Stimulated activated naive CD8-positive, alpha-beta T cell treated with anti-CD3 and anti-CD28 coated beads, Interleukin-15, Interleukin-2, amounts not matched to agents 100 U/mL and 50 U/mL, for 24 hours (primary cell): ENCODE results near the gene TMEM138.

Experiments used
- ATAC-seq: fragments of 150-1000 bp; cut with Tn5 transposase; one replicate; pipeline ENCODE4 v1.10.0; 2021
- DNase-seq: peaks from one replicate; pipeline ENCODE4 v3.0.0; 2021

Gene TMEM138

DNA sequence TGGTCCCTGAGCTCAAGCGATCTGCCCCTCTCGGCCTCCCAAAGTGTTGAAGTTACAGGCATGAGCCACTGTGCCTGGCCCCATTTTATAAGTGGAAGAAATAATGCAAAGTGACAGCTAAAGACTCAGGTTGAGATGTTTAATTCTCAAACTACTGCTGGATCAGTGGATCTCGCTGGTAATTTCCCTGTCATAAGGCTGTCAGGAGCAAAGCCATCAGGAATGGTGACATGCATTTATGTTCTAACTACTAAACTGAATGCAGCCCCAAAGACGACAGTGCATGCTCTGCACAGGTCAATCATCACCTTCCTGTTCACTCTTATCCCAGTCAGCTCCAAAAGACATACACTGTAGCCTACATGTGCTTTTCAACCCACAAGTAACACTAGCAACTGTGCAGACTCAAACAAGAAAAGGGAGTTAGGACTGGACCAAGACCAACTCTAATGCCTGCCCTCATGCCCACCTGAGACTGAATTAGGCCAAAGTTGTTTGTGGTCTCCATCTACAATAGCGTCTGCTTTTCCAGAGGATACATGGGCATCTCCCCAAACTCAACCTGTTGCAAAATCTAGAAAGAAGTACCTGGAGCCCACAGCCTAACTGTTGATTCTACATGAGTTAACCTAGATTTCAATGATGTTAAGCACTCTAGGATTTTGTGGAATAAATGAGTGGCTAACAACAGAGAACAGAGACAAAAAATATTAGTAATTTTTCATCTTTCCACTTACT, 45.0 kb downstream of the TMEM138 start:
- no peak for ATAC-seq
- no peak for DNase-seq

DNA sequence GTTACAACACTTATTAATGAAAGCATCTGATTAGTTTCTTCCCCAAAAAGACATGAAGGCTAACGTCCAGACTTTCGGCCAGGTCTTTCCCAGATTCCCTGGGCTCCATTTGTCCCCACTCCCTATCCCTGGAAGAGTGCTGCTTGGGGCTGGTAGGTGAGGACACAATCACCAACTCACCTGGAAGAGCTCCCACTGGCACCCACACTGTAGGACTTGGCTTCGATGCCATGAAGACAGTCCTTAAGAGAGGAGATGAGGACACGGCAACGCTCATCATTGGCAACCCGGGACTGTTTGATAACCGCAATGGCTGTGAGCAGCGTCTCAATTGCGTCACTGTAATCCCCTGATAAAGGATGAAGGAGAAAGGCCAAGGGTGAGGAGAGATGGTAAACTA, 49.4 kb downstream of the TMEM138 start:
- DNase-seq (no peak), ATAC-seq (no peak)

DNA sequence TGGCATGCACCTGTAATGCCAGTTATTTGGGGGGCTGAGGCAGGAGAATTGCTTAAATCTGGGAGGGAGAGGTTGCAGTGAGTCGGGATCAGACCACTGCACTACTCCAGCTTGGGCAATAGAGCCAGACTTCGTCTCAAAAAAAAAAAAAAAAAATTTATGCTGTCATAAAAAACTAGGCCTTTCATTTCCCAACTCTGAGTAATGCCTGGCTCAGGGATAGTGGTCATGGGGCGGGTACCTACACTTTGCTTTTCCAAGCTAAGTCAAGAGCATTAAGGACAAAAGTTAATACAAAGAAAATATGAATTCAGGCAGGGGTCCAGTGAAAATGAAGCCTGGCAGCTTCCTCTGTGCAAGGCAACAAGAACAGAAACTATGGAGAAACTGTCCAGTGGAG, 51.3 kb downstream of the TMEM138 start:
- ATAC-seq (no peak), DNase-seq (no peak)

DNA sequence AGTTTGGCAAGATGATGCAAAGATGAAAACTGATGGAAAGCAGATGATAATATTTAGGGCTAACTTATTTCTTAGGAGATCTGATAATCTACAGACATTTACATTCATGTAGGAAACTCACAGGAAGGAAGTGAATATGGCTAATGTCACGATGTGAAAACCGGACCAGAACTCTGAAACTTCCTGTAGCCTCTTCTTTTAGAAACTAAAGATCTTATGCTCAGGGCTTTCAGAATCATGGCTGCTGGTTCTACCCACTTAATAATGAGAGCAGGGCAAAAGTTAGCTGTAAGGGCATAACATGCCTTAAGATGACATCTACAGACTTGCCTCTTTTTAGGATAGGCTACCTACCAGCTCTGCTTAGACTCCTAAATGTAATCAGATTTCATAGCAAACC, 52.4 kb downstream of the TMEM138 start:
- DNase-seq = no peak
- no peak for ATAC-seq

DNA sequence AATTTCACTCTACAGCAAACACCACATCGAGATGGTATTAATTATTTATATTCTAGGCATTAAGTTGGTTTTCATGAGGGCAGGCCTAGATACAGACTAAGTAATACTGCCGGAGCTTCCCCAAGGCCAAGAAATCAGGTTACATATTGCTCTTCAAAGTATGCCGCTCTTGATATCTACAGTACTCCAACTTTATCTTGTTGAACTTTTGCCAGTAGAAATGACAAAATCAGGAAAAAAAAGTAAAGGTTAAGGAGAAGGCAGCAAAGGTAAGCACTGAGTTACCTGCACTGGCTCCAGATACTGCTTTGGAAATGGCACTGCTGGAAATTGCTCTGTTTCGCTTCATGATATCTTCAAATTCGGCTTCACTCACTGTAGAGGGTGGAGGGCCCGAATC, 53.2 kb downstream of the TMEM138 start:
- ATAC-seq = no peak
- DNase-seq = no peak

DNA sequence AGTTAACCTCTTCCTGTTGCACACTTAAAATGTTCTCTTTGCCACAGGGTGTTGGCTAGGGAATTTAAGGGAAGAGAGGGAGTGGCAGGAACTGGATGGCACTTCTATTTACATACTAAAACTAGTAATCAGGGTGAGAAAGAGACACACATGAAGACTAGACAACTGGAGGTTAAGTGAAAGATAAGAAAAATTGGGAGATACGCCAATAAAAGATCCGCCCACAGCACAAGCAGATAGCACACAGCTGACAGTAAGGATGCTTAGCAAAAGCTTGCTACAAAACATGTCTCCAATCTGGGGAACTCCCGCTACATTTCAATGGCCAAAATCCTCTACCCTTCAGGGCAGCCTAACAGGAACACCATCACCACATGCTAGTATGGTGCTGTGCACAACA, 54.8 kb downstream of the TMEM138 start:
- no peak for DNase-seq
- ATAC-seq = no peak

DNA sequence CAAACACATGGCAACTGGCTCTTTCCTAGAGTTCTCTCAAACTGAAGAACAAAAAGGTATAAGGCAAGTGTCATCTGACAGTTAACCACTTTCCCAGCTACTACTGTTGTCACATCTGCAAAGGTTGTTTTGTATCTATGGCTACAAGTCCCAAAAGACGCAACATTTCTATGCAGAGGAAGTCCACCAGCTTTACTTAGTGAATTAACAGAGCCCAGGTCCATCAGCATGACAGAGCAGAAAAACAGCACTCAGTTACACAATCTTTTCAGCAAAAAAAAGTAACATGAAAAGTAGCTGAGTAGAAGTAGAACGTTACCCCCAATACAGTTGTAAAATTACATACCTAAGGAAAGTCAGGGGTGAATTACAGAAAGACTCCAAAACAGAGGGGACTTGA, 55.5 kb downstream of the TMEM138 start:
- no peak for DNase-seq
- ATAC-seq = no peak

DNA sequence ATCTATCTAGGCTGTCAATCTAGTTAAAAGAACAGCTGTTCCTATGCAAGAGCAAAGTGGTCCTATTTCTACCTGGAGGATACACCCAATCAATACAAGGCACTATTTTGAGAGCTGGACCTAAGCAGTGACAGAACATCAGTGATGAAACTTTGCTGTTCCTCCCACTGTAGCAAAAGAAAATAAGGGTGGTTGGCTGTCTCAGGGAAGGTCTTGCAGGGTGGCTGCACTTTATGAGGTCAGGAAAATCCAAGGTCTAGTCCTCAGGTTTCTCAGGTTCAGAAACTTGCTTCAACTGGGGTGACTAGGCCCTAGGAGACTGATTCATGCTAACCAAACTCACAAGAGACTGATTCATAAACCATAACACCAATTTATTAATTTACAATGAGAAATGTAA, 56.0 kb downstream of the TMEM138 start:
- DNase-seq = no peak
- no peak for ATAC-seq
